Aorta (tissue), 5 donors: ENCODE measurements around the gene MBOAT1. TPM values are rescaled to one million over a fixed set of nuclear protein-coding genes. Genes with fewer than 3 reads are reported as not detected.

ENCODE experiments used
- ATAC-seq: fragments of 200-7000 bp; cut with Tn5 transposase; one replicate; pipeline ENCODE4 v1.9.1; 2022; ENCODE audit warnings: moderate library complexity; ENCODE audit not compliant: low FRiP score
- DNase-seq, 2 donors: peaks; one replicate each; pipeline ENCODE4 v3.0.0-alpha.2; 2020
- H3K27ac ChIP-seq, 2 donors: one replicate each; pipeline ENCODE4 v1.5.1; 2013; ENCODE audit warnings: low read length in 2 of 2, mild to moderate bottlenecking in 2 of 2, moderate library complexity in 2 of 2, control low read depth in 1 of 2, inconsistent platforms in 1 of 2, low read depth in 1 of 2
- H3K27me3 ChIP-seq, 2 donors: one replicate each; pipeline ENCODE4 v1.6.1; 2013; ENCODE audit warnings: control low read depth in 1 of 2, low read length in 1 of 2, mild to moderate bottlenecking in 1 of 2, moderate library complexity in 1 of 2; ENCODE audit not compliant: insufficient read depth in 2 of 2, control insufficient read depth in 1 of 2
- H3K36me3 ChIP-seq, 2 donors: one replicate each; pipeline ENCODE4 v1.6.1; 2013; ENCODE audit warnings: control low read depth in 1 of 2, low read length in 1 of 2, mild to moderate bottlenecking in 1 of 2; ENCODE audit not compliant: insufficient read depth in 2 of 2, control insufficient read depth in 1 of 2
- H3K4me1 ChIP-seq, 2 donors: one replicate each; pipeline ENCODE4 v1.6.1; 2013; ENCODE audit warnings: low read length in 2 of 2, control low read depth in 1 of 2, mild to moderate bottlenecking in 1 of 2, moderate library complexity in 1 of 2; ENCODE audit not compliant: insufficient read depth in 2 of 2, control insufficient read depth in 1 of 2
- H3K4me3 ChIP-seq, 2 donors: one replicate each; pipeline ENCODE4 v1.5.1; 2013; ENCODE audit warnings: low read length in 2 of 2, control low read depth in 1 of 2, mild to moderate bottlenecking in 1 of 2
- H3K9me3 ChIP-seq: one replicate; pipeline ENCODE4 v1.6.1; 2013; ENCODE audit warnings: mild to moderate bottlenecking, low read length; ENCODE audit not compliant: control insufficient read depth
- WGBS, 2 donors: extraction: QIAGEN DNeasy Blood & Tissue Kit; methylation state at CpG; one replicate each; pipeline ENCODE4 v1.1.7; 2013; 5-methylcytosine and 5-hydroxymethylcytosine counted together
- intact Hi-C, 2 donors: fragments of 100-400 bp; cut with DNase I; formaldehyde crosslinking; loops; one replicate each; pipeline versions ENCODE4 v1.14.2 to v1.15.0; 2022
- polyA plus RNA-seq, 2 donors: library from polyadenylated mRNA; stranded (reverse); fragments of 200-250 nt; gene quantifications; one replicate each; pipeline ENCODE4 v1.2.3, GENCODE V29; 2013
- total RNA-seq, 2 donors: library from RNA; stranded (reverse); fragmentation: NEBNext Ultra II Directional; extraction: Animal tissue kit (Norgen Biotek cat#: 25700); gene quantifications; one replicate each; pipeline ENCODE4 v1.2.1, GENCODE V29; 2021
- donor health status: healthy with polysubstance abuse.
- donor health status: Bipolar disorder and iron deficiency.
- donor health status: DM: no; HTN: no; CAD: no.
- donor health status: DM: no; HTN: no; CAD: no.
- donor health status: DM: yes; HTN: yes; CAD: no.

Gene MBOAT1
- total and polyA plus RNA-seq, 4 donors = 2.5 to 13.8 (median 5.5) TPM

GRCh38 chr6:20071998-20072397 lies 140.3 kb downstream of the MBOAT1 start:
- Histone ChIP-seq H3K36me3 (no peaks in the 10 kb centered on the region), H3K4me1 (no peaks in the 10 kb centered on the region), H3K27ac (no peak overlapping the region), H3K4me3 (no peak overlapping the region), H3K9me3 (peaks cover 9% of the 10 kb centered on the region), H3K27me3 (no peaks in the 10 kb centered on the region)
- ATAC-seq (no peak), DNase-seq (no peak)
- intact Hi-C loops = no loop called here
- 93% methylated on average over 6 of the region's 6 CpGs for WGBS, 2 donors

GRCh38 chr6:20070047-20070446 lies 142.2 kb downstream of the MBOAT1 start:
- 77 to 86% methylated on average over 3 of the region's 3 CpGs for WGBS, 2 donors
- no peak overlapping the region for H3K27ac ChIP-seq
- no peaks in the 10 kb centered on the region for H3K36me3 ChIP-seq
- no peak for DNase-seq
- H3K4me3 ChIP-seq = no peak overlapping the region
- no peaks in the 10 kb centered on the region for H3K27me3 ChIP-seq
- intact Hi-C loops = no loop called here
- peaks cover 9% of the 10 kb centered on the region for H3K9me3 ChIP-seq
- ATAC-seq = no peak
- H3K4me1 ChIP-seq = no peaks in the 10 kb centered on the region

GRCh38 chr6:20069021-20069522 lies 143.2 kb downstream of the MBOAT1 start:
- ATAC-seq = no peak
- no peak overlapping the region for H3K4me3 ChIP-seq
- no peaks in the 10 kb centered on the region for H3K36me3 ChIP-seq
- H3K27ac ChIP-seq = no peak overlapping the region
- no peak for DNase-seq
- H3K4me1 ChIP-seq = no peaks in the 10 kb centered on the region
- intact Hi-C loops = no loop called here
- 81 to 84% methylated on average over 12 of the region's 12 CpGs for WGBS, 2 donors
- H3K9me3 ChIP-seq = peaks cover 5% of the 10 kb centered on the region
- H3K27me3 ChIP-seq = no peaks in the 10 kb centered on the region

GRCh38 chr6:20068421-20068988 lies 143.8 kb downstream of the MBOAT1 start:
- 81 to 84% methylated on average over 10 of the region's 10 CpGs for WGBS, 2 donors
- intact Hi-C loops = no loop called here
- Histone ChIP-seq H3K4me1 (no peaks in the 10 kb centered on the region), H3K4me3 (no peak overlapping the region), H3K36me3 (no peaks in the 10 kb centered on the region), H3K27me3 (no peaks in the 10 kb centered on the region), H3K27ac (no peak overlapping the region), H3K9me3 (peaks cover 5% of the 10 kb centered on the region)
- no peak for DNase-seq
- ATAC-seq = no peak

- no peaks in the 10 kb centered on the region for H3K36me3 ChIP-seq
- no peak for DNase-seq
- no peak overlapping the region for H3K27ac ChIP-seq
- no peaks in the 10 kb centered on the region for H3K4me1 ChIP-seq
- H3K27me3 ChIP-seq = no peaks in the 10 kb centered on the region
- intact Hi-C loops = no loop called here
- no peaks in the 10 kb centered on the region for H3K9me3 ChIP-seq
- H3K4me3 ChIP-seq = no peak overlapping the region
- no peak for ATAC-seq
- WGBS, 2 donors = 84 to 87% methylated on average over 5 of the region's 5 CpGs
These were observed 150.3 kb downstream of the MBOAT1 start for GRCh38 chr6:20061952-20062351.

- no peaks in the 10 kb centered on the region for H3K4me1 ChIP-seq
- no peak overlapping the region for H3K27ac ChIP-seq
- H3K9me3 ChIP-seq = no peaks in the 10 kb centered on the region
- intact Hi-C loops = no loop called here
- ATAC-seq (no peak), DNase-seq (no peak)
- H3K27me3 ChIP-seq = no peaks in the 10 kb centered on the region
- 87 to 91% methylated on average over 1 of the region's 1 CpG for WGBS, 2 donors
- H3K36me3 ChIP-seq = no peaks in the 10 kb centered on the region
- no peak overlapping the region for H3K4me3 ChIP-seq
These were observed 152.0 kb downstream of the MBOAT1 start for GRCh38 chr6:20060252-20060651.

GRCh38 chr6:20058912-20059311 lies 153.4 kb downstream of the MBOAT1 start:
- intact Hi-C loops = loop anchor here (5.0 to 10.0 kb wide), 5 partner anchors 204 to 1527 kb away; no protein-coding TSS in a partner anchor
- ATAC-seq (peak; percentile 49), DNase-seq (no peak)
- WGBS, 2 donors = 69 to 70% methylated on average over 3 of the region's 3 CpGs
- no peak overlapping the region for H3K4me3 ChIP-seq
- no peaks in the 10 kb centered on the region for H3K36me3 ChIP-seq
- H3K27ac ChIP-seq = no peak overlapping the region
- H3K9me3 ChIP-seq = no peaks in the 10 kb centered on the region
- no peaks in the 10 kb centered on the region for H3K27me3 ChIP-seq
- H3K4me1 ChIP-seq = no peaks in the 10 kb centered on the region

- no peak for ATAC-seq
- H3K9me3 ChIP-seq = no peaks in the 10 kb centered on the region
- WGBS, 2 donors = 89 to 91% methylated on average over 16 of the region's 16 CpGs
- intact Hi-C loops = loop anchor here (5.0 to 10.0 kb wide), 5 partner anchors 204 to 1526 kb away; no protein-coding TSS in a partner anchor
- no peaks in the 10 kb centered on the region for H3K27me3 ChIP-seq
- no peaks in the 10 kb centered on the region for H3K4me1 ChIP-seq
- no peak overlapping the region for H3K27ac ChIP-seq
- no peak for DNase-seq
- no peak overlapping the region for H3K4me3 ChIP-seq
- no peaks in the 10 kb centered on the region for H3K36me3 ChIP-seq
These were observed 154.0 kb downstream of the MBOAT1 start for GRCh38 chr6:20058121-20058905.
